Heart right ventricle (tissue), 16 donors: ENCODE results near the gene GTF3C1. TPM values are rescaled to one million over a fixed set of nuclear protein-coding genes. Genes with fewer than 3 reads are reported as not detected.

Source experiments
- ATAC-seq, 8 donors: fragments of 200-7000 bp; cut with Tn5 transposase; one replicate each; pipeline ENCODE4 v1.9.1; 2020; ENCODE audit warnings: mild to moderate bottlenecking in 8 of 8, moderate library complexity in 8 of 8, moderate number of reproducible peaks in 1 of 8
- DNase-seq, 2 donors: peaks; one replicate each; pipeline ENCODE4 v3.0.0-alpha.2; 2020
- H3K27ac ChIP-seq, 10 donors: fragments of 200-600 bp; sonication (generic) in 2 of 10; one replicate each; pipeline versions ENCODE4 v1.5.0 to v1.8.0; 2020 to 2022; ENCODE audit warnings: mild to moderate bottlenecking in 3 of 10
- H3K27me3 ChIP-seq, 7 donors: fragments of 200-600 bp; one replicate each; pipeline ENCODE4 v1.8.0; 2021 to 2022; ENCODE audit warnings: mild to moderate bottlenecking in 2 of 7
- H3K36me3 ChIP-seq, 9 donors: fragments of 200-600 bp; sonication (generic) in 1 of 9; one replicate each; pipeline versions ENCODE4 v1.5.0 to v1.8.0; 2020 to 2022; ENCODE audit warnings: mild to moderate bottlenecking in 2 of 9
- H3K4me1 ChIP-seq, 9 donors: fragments of 200-600 bp; sonication (generic) in 1 of 9; one replicate each; pipeline versions ENCODE4 v1.5.0 to v1.8.0; 2020 to 2022; ENCODE audit warnings: mild to moderate bottlenecking in 4 of 9
- H3K4me3 ChIP-seq, 10 donors: fragments of 200-600 bp; sonication (generic) in 2 of 10; one replicate each; pipeline versions ENCODE4 v1.5.0 to v1.8.0; 2020 to 2022; ENCODE audit warnings: mild to moderate bottlenecking in 7 of 10, moderate library complexity in 2 of 10
- H3K9me3 ChIP-seq, 11 donors: fragments of 200-600 bp in 10 of 11; sonication (generic) in 2 of 11; one replicate each; pipeline versions ENCODE4 v1.5.0 to v1.8.0; 2013 to 2022; ENCODE audit warnings: mild to moderate bottlenecking in 2 of 11, control low read depth in 1 of 11, moderate library complexity in 1 of 11
- WGBS, 2 donors: extraction: QIAGEN DNeasy Blood & Tissue Kit; methylation state at CpG; one replicate each; pipeline ENCODE4 v1.1.7; 2013; ENCODE audit warnings: inconsistent platforms in 1 of 2; 5-methylcytosine and 5-hydroxymethylcytosine counted together
- intact Hi-C, 10 donors: fragments of 100-400 bp; cut with DNase I; formaldehyde crosslinking; loops; one replicate each; pipeline versions ENCODE4 v1.11.1 to v1.14.2; 2022
- polyA plus RNA-seq, 2 donors: library from polyadenylated mRNA; stranded (reverse); fragments of 200-250 nt; gene quantifications; one replicate each; pipeline ENCODE4 v1.2.3, GENCODE V29; 2013
- total RNA-seq, 10 donors: library from RNA; stranded (reverse); fragmentation: NEBNext Ultra II Directional in 3 of 10; extraction: Animal tissue kit (Norgen Biotek cat#: 25700) in 3 of 10; gene quantifications; one replicate each; pipeline versions ENCODE4 v1.2.1 to v1.2.4, GENCODE V29; 2021 to 2023
- TF ChIP-seq, protein P1 (sequence below), 9 donors: fragments of 200-600 bp; sonication (generic) in 2 of 9; IDR thresholded peaks; one replicate each; pipeline versions ENCODE4 v1.5.0 to v1.8.0; 2021 to 2022; ENCODE audit warnings: antibody characterized with exemption in 9 of 9, mild to moderate bottlenecking in 5 of 9, moderate library complexity in 1 of 9
- donor health status: Arrhythmogenic right ventricular cardiomyopathy.
- donor health status: ischemic (EF 13 %, LVEDD 7.1; RV severe dilation, severe dysfunction).
- donor health status: healthy with polysubstance abuse.
- donor health status: DM: no; HTN: yes; CAD: no.
- donor health status: DM: no; HTN: no; CAD: no.
- donor health status: ischemic (EF 25% LVEDD 6.9; RV normal size, moderate dysfunction).
- donor health status: ischemic (EF 25% LVEDD 5.7; RV mildly dilated, moderate dysfunction).
- donor health status: healthy.
- donor health status: DM: yes; HTN: yes; CAD: no.
- donor health status: Ischemic cardiomyopathy.
- donor health status: ischemic (EF 35%, LVEDD 5.7; RV mildly dilated, moderate dysfunction).
- donor health status: nonischemic (EF 11% LVEDD 7.7; RV severe dilation, severe dysfunction).
- donor health status: DM: yes; HTN: yes; CAD: no.
- donor health status: PGD.
- donor health status: ischemic (EF 29% LVEDD 5.4; RV normal size, mild dysfunction).
- donor health status: nonischemic (EF 23%, LVEDD 6.1; RV moderate dilation, normal function).

Gene GTF3C1
- total and polyA plus RNA-seq, 12 donors: 48.1 to 133 (median 62.8) TPM

DNA sequence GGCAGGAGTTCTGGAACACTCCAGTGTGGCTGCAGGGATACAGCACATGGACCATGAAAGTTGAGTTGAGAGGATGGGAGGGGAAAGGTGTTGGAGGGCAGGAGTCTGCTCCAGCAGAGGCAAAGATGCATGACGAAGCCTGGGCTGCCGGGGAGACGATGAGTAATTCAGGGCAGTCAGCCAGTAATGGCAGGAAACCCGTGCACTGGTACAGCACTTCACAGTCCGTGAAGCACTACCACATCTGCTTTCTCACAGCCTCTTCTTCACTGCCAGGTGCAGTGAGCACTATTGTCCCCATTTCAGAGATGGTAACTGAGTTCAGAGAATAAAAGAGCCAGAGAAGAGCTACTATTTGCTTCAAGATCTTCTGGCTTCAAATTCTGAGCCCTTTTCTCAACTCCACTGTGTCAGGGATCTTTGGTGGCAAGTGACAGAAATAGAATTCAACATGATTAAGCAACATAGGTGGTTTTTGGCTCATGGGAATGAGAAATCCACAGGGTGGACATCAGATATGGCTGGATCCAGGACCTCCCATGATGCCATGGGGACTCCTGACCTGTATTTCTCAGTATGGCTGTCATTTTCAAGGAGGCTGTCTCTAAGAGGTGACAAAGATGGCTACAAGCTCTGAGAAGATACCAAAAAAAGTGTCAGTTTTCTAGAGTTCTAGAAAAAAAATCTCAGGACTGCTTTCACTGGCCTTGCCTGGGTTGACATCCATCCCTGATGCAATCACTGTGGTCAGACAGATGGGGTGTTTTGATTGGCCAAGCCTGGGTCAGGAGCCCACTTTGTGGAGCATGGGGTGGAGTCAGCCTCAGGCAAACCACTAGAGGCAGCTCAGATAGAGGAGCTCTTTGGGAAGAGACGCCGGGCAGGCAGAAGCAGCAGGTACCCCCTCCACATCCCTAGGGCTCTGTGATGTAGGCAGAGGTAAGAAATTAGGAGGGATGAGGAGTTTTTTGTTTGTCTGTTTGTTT, 123.0 kb downstream of the GTF3C1 start:
- DNase-seq: peak in 1 of 2 donors; percentile 8
- Histone ChIP-seq H3K4me3 (no peak overlapping the region), H3K9me3 (peaks cover 0 to 23% (median 16%) of the 10 kb centered on the region in 11 donors), H3K27me3 (peaks cover 0 to 43% (median 32%) of the 10 kb centered on the region in 7 donors), H3K4me1 (peaks cover 0 to 30% (median 0%) of the 10 kb centered on the region in 9 donors), H3K36me3 (no peaks in the 10 kb centered on the region), H3K27ac (peak overlapping the region in 1 of 10 donors; percentile 43)
- 41 to 47% methylated on average over 7 of the region's 7 CpGs for WGBS, 2 donors
- peak in 2 of 8 donors; percentile 29 to 51 for ATAC-seq
- intact Hi-C loops: no loop called here
- TF ChIP-seq, protein P1, sequence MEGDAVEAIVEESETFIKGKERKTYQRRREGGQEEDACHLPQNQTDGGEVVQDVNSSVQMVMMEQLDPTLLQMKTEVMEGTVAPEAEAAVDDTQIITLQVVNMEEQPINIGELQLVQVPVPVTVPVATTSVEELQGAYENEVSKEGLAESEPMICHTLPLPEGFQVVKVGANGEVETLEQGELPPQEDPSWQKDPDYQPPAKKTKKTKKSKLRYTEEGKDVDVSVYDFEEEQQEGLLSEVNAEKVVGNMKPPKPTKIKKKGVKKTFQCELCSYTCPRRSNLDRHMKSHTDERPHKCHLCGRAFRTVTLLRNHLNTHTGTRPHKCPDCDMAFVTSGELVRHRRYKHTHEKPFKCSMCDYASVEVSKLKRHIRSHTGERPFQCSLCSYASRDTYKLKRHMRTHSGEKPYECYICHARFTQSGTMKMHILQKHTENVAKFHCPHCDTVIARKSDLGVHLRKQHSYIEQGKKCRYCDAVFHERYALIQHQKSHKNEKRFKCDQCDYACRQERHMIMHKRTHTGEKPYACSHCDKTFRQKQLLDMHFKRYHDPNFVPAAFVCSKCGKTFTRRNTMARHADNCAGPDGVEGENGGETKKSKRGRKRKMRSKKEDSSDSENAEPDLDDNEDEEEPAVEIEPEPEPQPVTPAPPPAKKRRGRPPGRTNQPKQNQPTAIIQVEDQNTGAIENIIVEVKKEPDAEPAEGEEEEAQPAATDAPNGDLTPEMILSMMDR (IDR thresholded peaks at IDR 0.05): no peak

DNA sequence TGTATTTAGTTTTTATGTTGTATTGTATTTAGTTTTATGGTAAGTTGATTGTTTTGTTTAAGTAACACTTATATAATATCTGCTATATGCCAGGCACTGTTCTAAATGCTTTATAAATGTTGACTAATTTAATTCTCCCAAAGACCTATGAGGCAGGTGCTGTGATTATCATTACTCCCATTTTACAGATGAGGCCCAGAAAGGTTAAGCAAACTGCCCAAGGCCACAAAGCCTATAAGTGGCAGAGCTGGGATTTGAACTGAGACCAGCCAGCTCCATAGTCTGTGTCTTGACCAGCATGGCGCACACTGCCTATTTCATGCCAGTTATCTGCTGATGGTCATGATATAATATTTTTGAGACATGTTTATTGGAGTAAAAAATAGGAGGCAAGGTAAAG, 123.8 kb downstream of the GTF3C1 start:
- DNase-seq (no peak), ATAC-seq (no peak)
- TF ChIP-seq, protein P1 (IDR thresholded peaks at IDR 0.05): no peak
- H3K27me3 ChIP-seq: peaks cover 0 to 38% (median 28%) of the 10 kb centered on the region in 7 donors
- peaks cover 0 to 26% (median 0%) of the 10 kb centered on the region in 9 donors for H3K4me1 ChIP-seq
- WGBS, 2 donors: 95 to 97% methylated on average over 1 of the region's 1 CpG
- intact Hi-C loops: no loop called here
- peaks cover 0 to 31% (median 23%) of the 10 kb centered on the region in 11 donors for H3K9me3 ChIP-seq
- no peaks in the 10 kb centered on the region for H3K36me3 ChIP-seq
- H3K4me3 ChIP-seq: no peak overlapping the region
- H3K27ac ChIP-seq: no peak overlapping the region

DNA sequence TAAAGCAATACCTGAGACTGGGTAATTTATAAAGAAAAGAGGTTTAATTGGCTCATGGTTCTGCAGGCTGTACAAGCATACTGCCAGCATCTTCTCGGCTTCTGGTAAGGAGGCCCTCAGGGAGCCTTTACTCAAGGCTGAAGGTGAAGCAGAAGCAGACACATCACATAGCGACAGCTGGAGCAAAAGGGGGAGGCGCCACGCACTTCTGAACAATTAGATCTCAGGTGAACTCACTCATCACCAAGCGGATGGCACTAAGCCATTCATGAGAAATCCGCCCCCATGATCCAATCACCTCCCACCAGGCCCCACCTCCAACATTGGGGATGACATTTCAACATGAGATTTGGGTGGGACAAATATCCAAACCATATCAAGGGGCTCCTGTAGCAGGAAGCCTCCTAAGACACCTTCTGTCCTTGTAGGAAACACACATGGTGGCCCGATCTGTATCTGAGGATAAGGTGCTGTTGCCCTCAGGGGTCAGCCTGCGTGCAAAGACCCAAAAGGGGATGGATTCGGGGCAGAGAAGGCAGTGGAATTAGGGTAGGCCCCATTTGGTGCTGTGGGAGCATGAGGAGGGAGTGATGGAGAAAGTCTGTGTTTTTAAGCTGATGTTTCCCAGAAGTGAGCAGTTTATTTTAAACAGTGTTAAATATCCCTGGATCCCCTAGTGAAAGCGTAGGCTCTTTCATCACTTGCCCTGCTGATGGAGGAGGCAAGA, 124.8 kb downstream of the GTF3C1 start:
- H3K27me3 ChIP-seq: peaks cover 0 to 27% (median 21%) of the 10 kb centered on the region in 7 donors
- no peak overlapping the region for H3K4me3 ChIP-seq
- intact Hi-C loops: no loop called here
- H3K9me3 ChIP-seq: peaks cover 0 to 36% (median 23%) of the 10 kb centered on the region in 11 donors
- DNase-seq (no peak), ATAC-seq (no peak)
- H3K27ac ChIP-seq: no peak overlapping the region
- 89 to 92% methylated on average over 10 of the region's 10 CpGs for WGBS, 2 donors
- H3K4me1 ChIP-seq: peaks cover 0 to 16% (median 0%) of the 10 kb centered on the region in 9 donors
- TF ChIP-seq, protein P1 (IDR thresholded peaks at IDR 0.05): no peak
- no peaks in the 10 kb centered on the region for H3K36me3 ChIP-seq
